ENCODE measurements around the gene RNF144A.
"Not testable (repeated sequence)": the region's sequence is repeated elsewhere in the genome, so short reads cannot be mapped to it uniquely, and the experiment has no call there.

RNF144A gene

DNA sequence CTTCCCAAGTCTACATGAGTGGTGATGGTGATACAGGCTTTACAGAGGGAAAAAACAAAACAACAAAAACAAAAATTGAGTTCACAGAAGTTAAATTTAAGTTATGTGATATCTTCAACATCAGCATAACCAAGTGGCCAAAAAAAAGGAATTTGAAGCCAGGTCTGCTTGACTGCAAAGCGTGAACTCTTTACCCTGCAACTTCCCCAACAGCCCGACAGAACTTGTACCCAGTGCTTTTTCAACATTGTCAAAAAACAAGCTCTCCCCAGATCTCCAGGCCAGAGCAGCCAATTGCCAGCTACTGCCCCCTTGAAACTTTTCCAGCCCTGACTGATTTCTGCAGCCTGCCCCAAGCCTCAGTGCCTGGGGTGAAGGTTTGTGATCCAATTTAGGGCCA lies 76.7 kb downstream of the RNF144A start:
- no peak overlapping the region for H3K4me3 ChIP-seq (ENCODE audit: low read depth, low read length)
- no peak for DNase-seq (ENCODE audit: low read depth)
- TF ChIP-seq, protein P1, sequence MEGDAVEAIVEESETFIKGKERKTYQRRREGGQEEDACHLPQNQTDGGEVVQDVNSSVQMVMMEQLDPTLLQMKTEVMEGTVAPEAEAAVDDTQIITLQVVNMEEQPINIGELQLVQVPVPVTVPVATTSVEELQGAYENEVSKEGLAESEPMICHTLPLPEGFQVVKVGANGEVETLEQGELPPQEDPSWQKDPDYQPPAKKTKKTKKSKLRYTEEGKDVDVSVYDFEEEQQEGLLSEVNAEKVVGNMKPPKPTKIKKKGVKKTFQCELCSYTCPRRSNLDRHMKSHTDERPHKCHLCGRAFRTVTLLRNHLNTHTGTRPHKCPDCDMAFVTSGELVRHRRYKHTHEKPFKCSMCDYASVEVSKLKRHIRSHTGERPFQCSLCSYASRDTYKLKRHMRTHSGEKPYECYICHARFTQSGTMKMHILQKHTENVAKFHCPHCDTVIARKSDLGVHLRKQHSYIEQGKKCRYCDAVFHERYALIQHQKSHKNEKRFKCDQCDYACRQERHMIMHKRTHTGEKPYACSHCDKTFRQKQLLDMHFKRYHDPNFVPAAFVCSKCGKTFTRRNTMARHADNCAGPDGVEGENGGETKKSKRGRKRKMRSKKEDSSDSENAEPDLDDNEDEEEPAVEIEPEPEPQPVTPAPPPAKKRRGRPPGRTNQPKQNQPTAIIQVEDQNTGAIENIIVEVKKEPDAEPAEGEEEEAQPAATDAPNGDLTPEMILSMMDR (IDR thresholded peaks at IDR 0.05; ENCODE audit: low read depth, low read length) = no peak
- TF ChIP-seq, protein P2, sequence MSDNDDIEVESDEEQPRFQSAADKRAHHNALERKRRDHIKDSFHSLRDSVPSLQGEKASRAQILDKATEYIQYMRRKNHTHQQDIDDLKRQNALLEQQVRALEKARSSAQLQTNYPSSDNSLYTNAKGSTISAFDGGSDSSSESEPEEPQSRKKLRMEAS (IDR thresholded peaks at IDR 0.05; ENCODE audit: low read depth, low read length) = no peak
- TF ChIP-seq MYC (IDR thresholded peaks at IDR 0.05; ENCODE audit: low read depth, low read length) = no peak
- no peak for TF ChIP-seq POLR2A (IDR thresholded peaks at IDR 0.05; ENCODE audit: extremely low read depth, insufficient read length)

DNA sequence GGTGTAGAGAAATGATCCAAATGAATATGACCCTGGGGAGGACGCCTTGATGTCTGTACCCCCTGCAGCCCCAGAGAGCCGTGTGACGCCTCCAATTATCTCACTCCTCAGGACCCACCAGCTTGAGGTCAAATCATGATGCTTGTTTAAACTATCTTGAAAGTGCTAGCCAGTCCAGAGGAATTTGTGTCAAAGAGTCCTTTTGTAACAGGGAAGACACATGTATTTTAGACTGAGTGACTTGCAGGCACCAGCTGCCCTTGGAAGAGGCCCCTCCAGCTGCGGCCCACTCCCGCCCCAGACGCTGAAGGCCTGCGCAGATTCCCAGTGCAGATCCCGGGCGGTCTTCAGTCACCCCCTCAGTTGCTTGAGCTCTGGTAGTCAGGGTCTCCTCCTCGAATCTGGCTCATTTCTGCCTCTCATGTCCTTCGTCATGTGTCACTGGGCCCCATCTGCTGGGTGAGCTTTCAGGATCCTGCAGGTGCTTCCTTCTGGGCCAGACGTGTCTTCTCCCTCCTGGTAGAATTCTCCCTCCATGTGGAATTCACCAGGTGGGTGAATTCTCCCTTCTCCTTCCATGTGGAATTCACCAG lies 77.4 kb downstream of the RNF144A start:
- no peak overlapping the region for H3K4me3 ChIP-seq (ENCODE audit: low read depth, low read length)
- DNase-seq (ENCODE audit: low read depth) = no peak
- TF ChIP-seq MYC (IDR thresholded peaks at IDR 0.05; ENCODE audit: low read depth, low read length) = no peak
- TF ChIP-seq, protein P1 (IDR thresholded peaks at IDR 0.05; ENCODE audit: low read depth, low read length) = no peak
- TF ChIP-seq, protein P2 (IDR thresholded peaks at IDR 0.05; ENCODE audit: low read depth, low read length) = no peak
- no peak for TF ChIP-seq POLR2A (IDR thresholded peaks at IDR 0.05; ENCODE audit: extremely low read depth, insufficient read length)

DNA sequence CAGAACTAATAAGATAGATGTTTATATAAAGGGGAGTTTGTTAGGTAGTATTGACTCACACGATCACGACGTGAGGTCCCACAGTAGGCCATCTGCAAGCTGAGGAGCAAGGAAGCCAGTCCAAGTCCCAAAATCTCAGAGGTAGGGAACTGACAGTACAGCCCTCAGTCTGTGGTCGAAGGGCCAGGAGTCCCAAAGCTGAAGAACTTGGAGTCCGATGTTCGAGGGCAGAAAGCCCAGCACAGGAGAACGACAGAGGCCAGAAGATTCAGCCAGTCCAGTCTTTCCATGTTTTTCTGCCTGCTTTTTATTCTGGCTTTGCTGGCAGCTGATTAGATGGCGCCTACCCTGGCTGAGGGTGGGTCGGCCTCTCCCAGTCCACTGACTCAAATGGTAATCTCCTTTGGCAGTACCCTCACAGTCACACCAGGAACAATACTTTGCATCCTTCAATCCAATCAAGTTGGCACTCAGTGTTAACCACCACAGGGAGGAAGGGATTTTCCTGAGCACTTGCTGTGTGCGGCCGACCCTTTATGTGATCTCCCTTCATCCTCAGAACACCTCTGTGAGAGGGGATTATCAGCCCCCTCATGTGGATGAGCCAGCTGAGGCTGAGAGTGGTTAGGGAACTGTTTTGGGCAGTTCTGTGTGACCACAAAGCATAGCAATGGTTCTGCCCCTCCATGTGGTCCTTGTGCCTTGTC lies 78.3 kb downstream of the RNF144A start:
- TF ChIP-seq, protein P1 (IDR thresholded peaks at IDR 0.05; ENCODE audit: low read depth, low read length) = no peak
- no peak for TF ChIP-seq MYC (IDR thresholded peaks at IDR 0.05; ENCODE audit: low read depth, low read length)
- no peak for DNase-seq (ENCODE audit: low read depth)
- no peak overlapping the region for H3K4me3 ChIP-seq (ENCODE audit: low read depth, low read length)

DNA sequence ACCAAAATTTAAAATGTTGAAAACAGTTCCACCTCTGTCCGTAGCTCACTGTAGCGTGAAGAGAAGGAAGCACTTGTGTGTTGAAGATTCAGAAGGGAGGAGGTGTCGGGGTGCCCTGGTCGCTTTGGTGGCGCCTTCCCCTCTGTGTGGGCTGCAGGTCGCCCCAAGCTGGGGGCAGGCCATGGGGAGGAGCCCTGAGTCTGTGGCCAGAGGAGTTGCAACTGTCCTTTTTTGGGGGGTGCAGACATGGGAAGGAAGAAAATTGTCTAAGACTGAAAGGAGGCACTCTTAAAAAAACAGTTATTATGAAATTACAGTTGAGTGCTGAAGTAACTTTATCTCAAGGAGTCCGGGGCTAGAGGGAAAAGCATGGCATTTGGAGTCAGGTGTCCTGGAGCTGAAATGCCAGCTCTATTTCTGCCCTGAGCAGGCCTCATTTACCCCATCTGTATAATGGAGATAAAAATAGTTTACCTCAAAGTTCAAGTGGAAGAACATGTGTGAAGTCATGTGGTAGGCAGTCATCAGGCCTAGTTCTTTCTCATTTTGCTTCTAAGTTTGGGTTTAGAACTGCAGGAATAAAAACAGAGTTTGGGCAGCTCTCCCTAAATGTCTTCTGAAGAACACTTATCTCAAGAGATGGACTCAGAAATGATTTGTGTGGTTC lies 82.1 kb downstream of the RNF144A start:
- H3K4me3 ChIP-seq (ENCODE audit: low read depth, low read length) = no peak overlapping the region
- TF ChIP-seq MYC (IDR thresholded peaks at IDR 0.05; ENCODE audit: low read depth, low read length) = no peak; the same call in 1 of the 2 replicates
- no peak for TF ChIP-seq POLR2A (IDR thresholded peaks at IDR 0.05; ENCODE audit: extremely low read depth, insufficient read length)
- TF ChIP-seq, protein P2 (IDR thresholded peaks at IDR 0.05; ENCODE audit: low read depth, low read length) = no peak; the same call in 1 of the 2 replicates
- TF ChIP-seq, protein P1 (IDR thresholded peaks at IDR 0.05; ENCODE audit: low read depth, low read length) = no peak
- DNase-seq (ENCODE audit: low read depth) = peak; percentile 84

DNA sequence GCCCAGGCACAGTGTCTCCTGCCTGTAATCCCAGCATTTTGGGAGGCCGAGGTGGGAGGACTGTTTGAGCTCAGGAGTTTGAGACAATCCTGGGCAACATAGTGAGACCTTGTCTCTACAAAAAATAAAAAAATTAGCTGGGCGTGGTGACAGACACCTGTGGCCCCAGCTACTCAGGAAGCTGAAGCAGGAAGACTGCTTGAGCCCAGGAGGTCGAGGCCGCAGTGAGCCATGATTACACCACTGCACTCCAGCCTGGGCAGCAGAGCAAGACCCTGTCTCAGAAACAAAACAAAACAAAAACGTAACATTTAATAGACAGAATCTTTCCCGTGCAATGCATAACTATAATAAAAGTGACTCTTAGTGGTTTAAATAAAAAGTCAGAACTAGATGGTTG lies 84.2 kb downstream of the RNF144A start:
- DNase-seq (ENCODE audit: low read depth); H3K4me3 ChIP-seq (ENCODE audit: low read depth, low read length): not testable (repeated sequence)

DNA sequence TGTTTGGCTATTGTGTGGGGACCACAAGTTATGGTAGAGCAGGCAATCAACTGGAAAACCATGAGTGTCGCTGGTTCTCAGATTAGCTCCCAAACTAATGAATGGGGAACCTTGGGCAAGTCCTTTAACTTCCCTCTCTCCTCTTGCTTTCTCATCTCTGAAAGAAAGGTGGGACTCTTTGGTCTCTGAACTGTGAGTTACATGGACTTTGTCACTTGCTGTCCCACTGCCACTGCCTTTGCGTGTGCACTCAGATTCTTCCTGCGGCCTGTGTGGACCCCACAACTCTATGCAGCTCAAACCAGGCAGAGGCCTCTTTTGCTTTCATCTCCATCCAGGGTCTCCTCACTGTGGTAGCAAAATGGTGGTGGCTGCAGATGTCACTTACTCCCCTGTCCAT lies 86.7 kb downstream of the RNF144A start:
- no peak overlapping the region for H3K4me3 ChIP-seq (ENCODE audit: low read depth, low read length)
- TF ChIP-seq, protein P2 (IDR thresholded peaks at IDR 0.05; ENCODE audit: low read depth, low read length) = no peak
- TF ChIP-seq, protein P1 (IDR thresholded peaks at IDR 0.05; ENCODE audit: low read depth, low read length) = no peak
- no peak for DNase-seq (ENCODE audit: low read depth)

Data from NB4 (cell line).